Activated B cell treated with CpG ODN at 0.5 μM for 24 hours (primary cell): ENCODE results near the gene SLC44A4. TPM values are rescaled to one million over a fixed set of nuclear protein-coding genes. Genes with fewer than 3 reads are reported as not detected.
"Not testable (repeated sequence)": the region's sequence is repeated elsewhere in the genome, so short reads cannot be mapped to it uniquely, and the experiment has no call there.

Source experiments
- ATAC-seq: fragments of 200-7000 bp; cut with Tn5 transposase; one replicate; pipeline ENCODE4 v1.10.0; 2021; ENCODE audit warnings: low read depth, mild to moderate bottlenecking, moderate library complexity
- CTCF ChIA-PET: fragments of 350-600 bp; sonication (Branson Sonifier 250); formaldehyde crosslinking; loops from one replicate; lab custom pipeline; 2021; ENCODE audit warnings: antibody characterized with exemption; lab: Charles Lee
- POLR2A ChIA-PET: fragments of 350-600 bp; sonication (Branson Sonifier 250); formaldehyde crosslinking; loops from one replicate; lab custom pipeline; 2021; ENCODE audit warnings: antibody characterized with exemption; lab: Charles Lee
- DNase-seq: peaks from one replicate; pipeline ENCODE4 v3.0.0; 2022
- H3K27ac Mint-ChIP-seq: one replicate; pipeline ENCODE4 v1.8.0; 2020; ENCODE audit warnings: mixed read lengths
- H3K27me3 Mint-ChIP-seq: one replicate; pipeline ENCODE4 v1.8.0; 2021; ENCODE audit warnings: mixed read lengths
- H3K36me3 Mint-ChIP-seq: one replicate; pipeline ENCODE4 v1.8.0; 2021; ENCODE audit warnings: low read depth, mixed read lengths
- H3K4me1 Mint-ChIP-seq: one replicate; pipeline ENCODE4 v1.8.0; 2021; ENCODE audit warnings: mixed read lengths
- H3K4me3 Mint-ChIP-seq: one replicate; pipeline ENCODE4 v1.8.0; 2020; ENCODE audit warnings: mild to moderate bottlenecking, mixed read lengths
- H3K9me3 Mint-ChIP-seq: one replicate; pipeline ENCODE4 v1.8.0; 2020; ENCODE audit warnings: mixed read lengths
- intact Hi-C: fragments of 100-400 bp; cut with micrococcal nuclease; formaldehyde crosslinking; loops from one replicate; pipeline ENCODE4 v1.15.1; 2024
- total RNA-seq: library from RNA; stranded (reverse); gene quantifications from 2 replicates; pipeline ENCODE4 v1.2.3, GENCODE V29; 2022
- TF ChIP-seq, protein P1 (sequence below): fragments of 200-600 bp; IDR thresholded peaks from one replicate; pipeline ENCODE4 v1.8.0; 2022; ENCODE audit warnings: antibody characterized with exemption, mild to moderate bottlenecking

The SLC44A4 gene
- total RNA-seq, 1 donor from 2014 or later = not detected

DNA sequence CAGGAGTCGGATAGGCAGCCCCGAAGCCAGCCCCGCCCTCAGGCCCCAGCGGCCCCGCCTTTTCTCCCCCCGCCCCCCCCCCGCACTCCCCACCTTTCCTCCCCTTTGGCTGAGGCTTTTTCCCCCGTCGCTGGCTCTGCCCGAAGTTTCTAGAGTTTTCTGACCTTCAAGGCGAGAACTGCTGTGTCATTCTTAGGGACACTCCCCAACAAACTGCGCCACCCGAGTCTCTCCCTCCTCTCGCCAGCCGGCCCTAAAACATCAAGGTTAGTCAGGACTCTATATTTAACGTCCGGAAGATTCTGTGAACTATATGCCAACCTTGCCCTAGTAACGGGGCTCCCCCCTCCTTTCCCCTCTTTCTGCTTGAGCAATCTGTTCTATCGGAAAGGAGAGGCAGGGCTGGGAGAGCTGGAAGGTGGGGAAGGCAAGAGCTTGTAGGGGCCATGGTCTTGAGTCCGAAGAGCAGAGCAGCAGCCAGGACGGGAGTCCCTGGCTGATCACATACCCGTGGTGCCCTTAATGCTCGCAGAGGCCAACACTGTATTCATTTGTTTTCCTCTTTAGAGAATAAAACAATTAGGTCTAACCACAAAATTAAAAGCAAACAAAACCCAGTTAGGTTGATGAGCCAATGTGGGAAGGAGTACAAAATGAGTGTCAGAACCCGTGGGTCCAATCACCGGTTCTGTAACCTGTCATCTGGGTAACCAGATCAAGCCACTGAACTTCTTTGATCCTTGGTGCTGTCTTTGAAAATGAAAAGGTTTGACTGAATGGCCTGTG, 56.6 kb downstream of the SLC44A4 start:
- TF ChIP-seq, protein P1, sequence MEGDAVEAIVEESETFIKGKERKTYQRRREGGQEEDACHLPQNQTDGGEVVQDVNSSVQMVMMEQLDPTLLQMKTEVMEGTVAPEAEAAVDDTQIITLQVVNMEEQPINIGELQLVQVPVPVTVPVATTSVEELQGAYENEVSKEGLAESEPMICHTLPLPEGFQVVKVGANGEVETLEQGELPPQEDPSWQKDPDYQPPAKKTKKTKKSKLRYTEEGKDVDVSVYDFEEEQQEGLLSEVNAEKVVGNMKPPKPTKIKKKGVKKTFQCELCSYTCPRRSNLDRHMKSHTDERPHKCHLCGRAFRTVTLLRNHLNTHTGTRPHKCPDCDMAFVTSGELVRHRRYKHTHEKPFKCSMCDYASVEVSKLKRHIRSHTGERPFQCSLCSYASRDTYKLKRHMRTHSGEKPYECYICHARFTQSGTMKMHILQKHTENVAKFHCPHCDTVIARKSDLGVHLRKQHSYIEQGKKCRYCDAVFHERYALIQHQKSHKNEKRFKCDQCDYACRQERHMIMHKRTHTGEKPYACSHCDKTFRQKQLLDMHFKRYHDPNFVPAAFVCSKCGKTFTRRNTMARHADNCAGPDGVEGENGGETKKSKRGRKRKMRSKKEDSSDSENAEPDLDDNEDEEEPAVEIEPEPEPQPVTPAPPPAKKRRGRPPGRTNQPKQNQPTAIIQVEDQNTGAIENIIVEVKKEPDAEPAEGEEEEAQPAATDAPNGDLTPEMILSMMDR = no peak
- CTCF ChIA-PET = no interaction called here
- intact Hi-C loops = loop anchor here (1.0 kb wide), 1 partner anchor 16 kb away; the partner anchor contains the start of gene LSM2
- H3K36me3 Mint-ChIP-seq = no peaks in the 10 kb centered on the region
- no peaks in the 10 kb centered on the region for H3K9me3 Mint-ChIP-seq
- peak overlapping the region; percentile 92 for H3K4me3 Mint-ChIP-seq
- H3K27me3 Mint-ChIP-seq = no peaks in the 10 kb centered on the region
- peak overlapping the region; percentile 97 for H3K27ac Mint-ChIP-seq
- POLR2A ChIA-PET = interaction anchor here (0.7 to 1.9 kb wide), 8 partner anchors 11 to 170 kb away, joined by 3 to 8 read pairs (median 3); partner anchors contain the start of genes ABHD16A, BAG6, DDAH2 and LSM2
- ATAC-seq (peak; percentile 57), DNase-seq (no peak)
- H3K4me1 Mint-ChIP-seq = peaks cover 45% of the 10 kb centered on the region

- peak overlapping the region; percentile 92 for H3K4me3 Mint-ChIP-seq
- H3K9me3 Mint-ChIP-seq = no peaks in the 10 kb centered on the region
- H3K27me3 Mint-ChIP-seq = no peaks in the 10 kb centered on the region
- ChIA-PET CTCF (no interaction called here), POLR2A (interaction anchor here (0.5 to 1.9 kb wide), 13 partner anchors 9 to 169 kb away, joined by 3 to 12 read pairs (median 3); partner anchors contain the start of genes ABHD16A, BAG6, DDAH2 and GPANK1)
- DNase-seq = no peak
- intact Hi-C loops = loop anchor here (1.0 kb wide), 1 partner anchor 15 kb away; the partner anchor contains the start of gene LSM2
- ATAC-seq = peak; percentile 43
- no peaks in the 10 kb centered on the region for H3K36me3 Mint-ChIP-seq
- TF ChIP-seq, protein P1 = no peak
- H3K27ac Mint-ChIP-seq = peak overlapping the region; percentile 97
- H3K4me1 Mint-ChIP-seq = peaks cover 37% of the 10 kb centered on the region
These were observed 57.3 kb downstream of the SLC44A4 start for GRCh38 chr6:31821301-31822035.

DNA sequence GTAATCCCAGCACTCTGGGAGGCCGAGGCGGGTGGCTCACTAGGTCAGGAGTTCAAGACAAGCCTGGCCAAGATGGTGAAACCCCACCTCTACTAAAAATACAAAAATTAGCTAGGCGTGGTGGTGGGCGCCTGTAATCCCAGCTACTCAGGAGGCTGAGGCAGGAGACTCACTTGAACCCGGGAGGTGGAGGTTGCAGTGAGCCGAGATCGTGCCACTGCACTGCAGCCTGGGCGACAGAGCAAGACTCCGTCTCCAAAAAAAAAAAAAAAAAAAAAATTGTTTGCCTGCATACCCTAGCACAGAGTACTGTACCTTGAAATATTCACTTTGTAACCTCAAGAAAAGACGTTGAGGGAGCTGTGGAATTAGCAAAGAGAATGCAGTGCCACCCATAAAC, 58.4 kb downstream of the SLC44A4 start:
- H3K4me3 Mint-ChIP-seq, ATAC-seq, intact Hi-C loops, H3K36me3 Mint-ChIP-seq, CTCF ChIA-PET, H3K27ac Mint-ChIP-seq, H3K27me3 Mint-ChIP-seq, DNase-seq, H3K9me3 Mint-ChIP-seq: not testable (repeated sequence)
- POLR2A ChIA-PET = interaction anchor here (0.6 to 1.6 kb wide), 3 partner anchors 14 to 97 kb away, joined by 3 to 8 read pairs (median 4); partner anchors contain the start of genes LSM2 and MPIG6B
- H3K4me1 Mint-ChIP-seq = peaks cover 35% of the 10 kb centered on the region

DNA sequence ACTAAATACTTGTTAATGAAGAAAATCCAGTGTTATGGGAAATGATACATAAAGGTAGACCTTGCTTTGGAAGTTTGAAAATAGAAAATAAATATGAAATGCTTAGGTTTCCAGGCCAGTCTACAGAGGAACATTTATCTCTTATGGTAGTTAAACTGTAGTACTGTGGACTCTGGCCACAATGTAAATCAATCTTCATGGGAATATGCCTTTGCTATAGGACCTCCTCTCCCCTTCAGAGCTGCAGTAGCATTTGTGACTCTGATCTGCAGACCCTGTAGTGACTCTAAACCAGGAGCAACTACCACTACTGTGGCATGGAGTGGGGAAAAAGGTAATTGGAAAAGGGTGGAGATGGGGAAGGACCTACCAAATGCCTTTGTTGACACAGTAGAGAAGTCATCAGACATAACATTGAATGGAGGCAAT, 58.9 kb downstream of the SLC44A4 start:
- peaks cover 31% of the 10 kb centered on the region for H3K4me1 Mint-ChIP-seq
- no peaks in the 10 kb centered on the region for H3K9me3 Mint-ChIP-seq
- no peak for DNase-seq
- POLR2A ChIA-PET = interaction anchor here (0.6 to 1.0 kb wide), 2 partner anchors 13 to 97 kb away, joined by 3 to 8 read pairs; partner anchors contain the start of genes LSM2 and MPIG6B
- H3K27ac Mint-ChIP-seq = peak overlapping the region; percentile 50
- H3K4me3 Mint-ChIP-seq = peak overlapping the region; percentile 29
- TF ChIP-seq, protein P1 = no peak
- peaks cover 1% of the 10 kb centered on the region for H3K36me3 Mint-ChIP-seq
- no peak for ATAC-seq
- CTCF ChIA-PET = interaction anchor here (0.6 kb wide), 1 partner anchor 84 kb away, joined by 3 read pairs; no protein-coding TSS in a partner anchor
- intact Hi-C loops = no loop called here
- H3K27me3 Mint-ChIP-seq = no peaks in the 10 kb centered on the region

GRCh38 chr6:31817929-31818511, 60.8 kb downstream of the SLC44A4 start:
- POLR2A ChIA-PET = interaction anchor here (1.0 to 1.5 kb wide), 6 partner anchors 9 to 115 kb away, joined by 3 to 7 read pairs (median 4); partner anchors contain the start of genes ABHD16A, DDAH2, HSPA1B and LSM2
- ATAC-seq, H3K36me3 Mint-ChIP-seq, intact Hi-C loops, H3K9me3 Mint-ChIP-seq, H3K27me3 Mint-ChIP-seq, DNase-seq, CTCF ChIA-PET: not testable (repeated sequence)
- Mint-ChIP-seq H3K27ac (peak overlapping the region; percentile 46), H3K4me1 (peaks cover 41% of the 10 kb centered on the region), H3K4me3 (peak overlapping the region; percentile 52)

GRCh38 chr6:31817133-31817928, 61.5 kb downstream of the SLC44A4 start:
- DNase-seq, H3K9me3 Mint-ChIP-seq, intact Hi-C loops, H3K27me3 Mint-ChIP-seq, H3K36me3 Mint-ChIP-seq, ATAC-seq, CTCF ChIA-PET: not testable (repeated sequence)
- POLR2A ChIA-PET = interaction anchor here (1.0 to 1.5 kb wide), 6 partner anchors 10 to 114 kb away, joined by 3 to 7 read pairs (median 4); partner anchors contain the start of genes ABHD16A, DDAH2, HSPA1B and LSM2
- Mint-ChIP-seq H3K4me1 (peaks cover 40% of the 10 kb centered on the region), H3K4me3 (peak overlapping the region; percentile 52), H3K27ac (peak overlapping the region; percentile 46)
